C4-2B (cell line): ENCODE results near the gene S100B.

Experiments
- CTCF ChIP-seq: fragments of 450-650 bp; conservative IDR thresholded peaks from 2 replicates; pipeline ENCODE4 v1.5.1; 2017; ENCODE audit warnings: mild to moderate bottlenecking
- ZFX ChIP-seq: fragments of 450-650 bp; IDR thresholded peaks from 2 replicates; pipeline ENCODE4 v1.6.1; 2017

- TF ChIP-seq CTCF: no peak
- TF ChIP-seq ZFX: no peak
Measured at GRCh38 chr21:46637952-46638746, 33.3 kb upstream of the S100B start.
